Measurements from ENCODE around the gene P3H2.
"Not testable (repeated sequence)": the region's sequence is repeated elsewhere in the genome, so short reads cannot be mapped to it uniquely, and the experiment has no call there.

P3H2 gene

DNA sequence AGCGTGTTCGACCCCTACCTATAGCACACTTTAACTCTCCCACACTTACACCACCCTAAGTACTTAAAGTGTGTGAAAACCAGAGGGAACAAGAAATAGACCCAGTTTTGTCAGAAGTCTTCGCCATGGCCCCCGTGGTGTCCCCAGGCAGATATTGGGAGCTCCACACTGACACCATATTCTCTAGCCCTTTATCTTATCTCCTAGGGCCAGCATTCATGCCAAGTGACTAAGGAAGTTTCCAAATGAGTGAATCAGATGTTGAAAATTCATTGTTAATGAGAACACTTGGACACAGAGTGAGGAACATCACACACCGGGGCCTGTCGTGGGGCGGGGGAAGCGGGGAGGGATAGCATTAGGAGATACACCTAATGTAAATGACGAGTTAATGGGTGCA lies 31.8 kb downstream of the P3H2 start:
- Mint-ChIP-seq H3K27ac (peak overlapping the region in 2 of 3 experiments; percentile 34 to 54), H3K4me1 (peaks cover 39% of the 10 kb centered on the region), H3K9me3 (no peaks in the 10 kb centered on the region), H3K36me3 (ENCODE audit: low read depth) (peaks cover 28% of the 10 kb centered on the region), H3K4me3 (no peak overlapping the region), H3K27me3 (ENCODE audit: low read depth) (no peaks in the 10 kb centered on the region)
- TF ChIP-seq, protein P1, sequence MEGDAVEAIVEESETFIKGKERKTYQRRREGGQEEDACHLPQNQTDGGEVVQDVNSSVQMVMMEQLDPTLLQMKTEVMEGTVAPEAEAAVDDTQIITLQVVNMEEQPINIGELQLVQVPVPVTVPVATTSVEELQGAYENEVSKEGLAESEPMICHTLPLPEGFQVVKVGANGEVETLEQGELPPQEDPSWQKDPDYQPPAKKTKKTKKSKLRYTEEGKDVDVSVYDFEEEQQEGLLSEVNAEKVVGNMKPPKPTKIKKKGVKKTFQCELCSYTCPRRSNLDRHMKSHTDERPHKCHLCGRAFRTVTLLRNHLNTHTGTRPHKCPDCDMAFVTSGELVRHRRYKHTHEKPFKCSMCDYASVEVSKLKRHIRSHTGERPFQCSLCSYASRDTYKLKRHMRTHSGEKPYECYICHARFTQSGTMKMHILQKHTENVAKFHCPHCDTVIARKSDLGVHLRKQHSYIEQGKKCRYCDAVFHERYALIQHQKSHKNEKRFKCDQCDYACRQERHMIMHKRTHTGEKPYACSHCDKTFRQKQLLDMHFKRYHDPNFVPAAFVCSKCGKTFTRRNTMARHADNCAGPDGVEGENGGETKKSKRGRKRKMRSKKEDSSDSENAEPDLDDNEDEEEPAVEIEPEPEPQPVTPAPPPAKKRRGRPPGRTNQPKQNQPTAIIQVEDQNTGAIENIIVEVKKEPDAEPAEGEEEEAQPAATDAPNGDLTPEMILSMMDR (IDR thresholded peaks at IDR 0.05; ENCODE audit: unreplicated experiment in 3 of 3), result no peak

GRCh38 chr3:190086191-190086590 lies 34.5 kb downstream of the P3H2 start:
- peaks cover 33% of the 10 kb centered on the region for H3K4me1 Mint-ChIP-seq
- H3K9me3 Mint-ChIP-seq, result no peaks in the 10 kb centered on the region
- peak overlapping the region in 1 of 3 experiments; percentile 23 for H3K27ac Mint-ChIP-seq
- H3K27me3 Mint-ChIP-seq (ENCODE audit: low read depth), result no peaks in the 10 kb centered on the region
- H3K36me3 Mint-ChIP-seq (ENCODE audit: low read depth), result peaks cover 15% of the 10 kb centered on the region
- TF ChIP-seq, protein P1 (IDR thresholded peaks at IDR 0.05; ENCODE audit: unreplicated experiment in 3 of 3), result no peak
- H3K4me3 Mint-ChIP-seq, result no peak overlapping the region

DNA sequence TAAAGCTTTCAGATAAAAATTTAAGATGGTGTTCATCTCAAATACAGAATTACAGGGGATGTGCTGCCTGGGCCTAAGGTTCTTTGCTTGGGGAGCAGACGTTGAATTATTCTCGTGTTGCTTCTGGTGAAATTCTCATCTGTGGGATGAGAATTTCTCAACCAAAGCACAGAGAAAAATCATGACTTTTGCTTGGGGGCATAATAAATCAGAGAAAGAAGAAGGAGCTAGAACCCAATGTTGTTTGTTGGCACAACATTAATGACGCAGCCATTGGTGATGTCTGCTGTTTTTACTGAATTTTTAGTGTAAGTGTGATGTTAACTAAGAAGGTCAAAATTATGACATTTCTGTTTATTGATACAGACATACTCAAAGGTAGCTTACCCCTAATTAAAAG lies 35.7 kb downstream of the P3H2 start:
- Mint-ChIP-seq H3K27me3 (ENCODE audit: low read depth) (no peaks in the 10 kb centered on the region), H3K27ac (peak overlapping the region; percentile 11 to 47 (median 43)), H3K4me3 (no peak overlapping the region), H3K36me3 (ENCODE audit: low read depth) (peaks cover 11% of the 10 kb centered on the region), H3K9me3 (no peaks in the 10 kb centered on the region), H3K4me1 (peaks cover 41% of the 10 kb centered on the region)
- TF ChIP-seq, protein P1 (IDR thresholded peaks at IDR 0.05; ENCODE audit: unreplicated experiment in 3 of 3), result no peak

GRCh38 chr3:190083635-190084034 lies 37.1 kb downstream of the P3H2 start:
- Mint-ChIP-seq H3K4me1 (peaks cover 43% of the 10 kb centered on the region), H3K4me3 (peak overlapping the region in 1 of 3 experiments; percentile 16), H3K27me3 (ENCODE audit: low read depth) (no peaks in the 10 kb centered on the region), H3K36me3 (ENCODE audit: low read depth) (peaks cover 7% of the 10 kb centered on the region), H3K27ac (peak overlapping the region; percentile 41 to 82 (median 66)), H3K9me3 (no peaks in the 10 kb centered on the region)
- TF ChIP-seq, protein P1 (IDR thresholded peaks at IDR 0.05; ENCODE audit: unreplicated experiment in 3 of 3), result no peak

DNA sequence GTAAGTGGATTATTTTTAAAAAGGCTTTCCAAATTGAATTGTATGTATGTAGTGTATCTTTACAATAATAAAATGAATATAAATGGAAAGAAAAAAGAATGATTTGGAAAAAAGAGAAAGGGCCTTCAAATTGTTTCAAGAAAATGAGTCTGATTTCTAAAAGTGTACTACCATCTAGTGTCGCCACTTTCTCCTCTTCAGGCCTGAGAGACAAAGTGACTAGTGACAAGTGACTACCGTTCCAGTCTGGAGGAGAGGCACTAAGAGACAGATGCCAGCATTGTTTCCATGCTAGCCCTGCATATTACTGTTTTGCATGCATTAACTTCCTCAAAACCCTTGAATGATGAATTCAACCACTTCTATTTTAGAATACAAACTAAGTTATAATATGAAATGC lies 39.3 kb downstream of the P3H2 start:
- H3K36me3 Mint-ChIP-seq (ENCODE audit: low read depth), result peaks cover 7% of the 10 kb centered on the region
- no peaks in the 10 kb centered on the region for H3K9me3 Mint-ChIP-seq
- TF ChIP-seq, protein P1 (IDR thresholded peaks at IDR 0.05; ENCODE audit: unreplicated experiment in 3 of 3), result no peak
- H3K27ac Mint-ChIP-seq, result peak overlapping the region; percentile 72 to 85 (median 75)
- peaks cover 49% of the 10 kb centered on the region for H3K4me1 Mint-ChIP-seq
- no peaks in the 10 kb centered on the region for H3K27me3 Mint-ChIP-seq (ENCODE audit: low read depth)
- no peak overlapping the region for H3K4me3 Mint-ChIP-seq

- not testable (repeated sequence) for H3K9me3 Mint-ChIP-seq; H3K27me3 Mint-ChIP-seq (ENCODE audit: low read depth); H3K36me3 Mint-ChIP-seq (ENCODE audit: low read depth); H3K4me3 Mint-ChIP-seq
- Mint-ChIP-seq H3K4me1 (peaks cover 60% of the 10 kb centered on the region), H3K27ac (peak overlapping the region; percentile 56 to 72 (median 67))
These were observed 41.5 kb downstream of the P3H2 start for GRCh38 chr3:190079173-190079572.
